Measurements from ENCODE around the gene NDC80. TPM values are rescaled to one million over a fixed set of nuclear protein-coding genes. Genes with fewer than 3 reads are reported as not detected.
A peak's percentile ranks its signal among the peaks of the same experiment; 100 is the strongest.
"Not testable (repeated sequence)": the region's sequence is repeated elsewhere in the genome, so short reads cannot be mapped to it uniquely, and the experiment has no call there.

NDC80 gene
- total RNA-seq, 1 donor from 2014 or later, result 0.91 TPM

DNA sequence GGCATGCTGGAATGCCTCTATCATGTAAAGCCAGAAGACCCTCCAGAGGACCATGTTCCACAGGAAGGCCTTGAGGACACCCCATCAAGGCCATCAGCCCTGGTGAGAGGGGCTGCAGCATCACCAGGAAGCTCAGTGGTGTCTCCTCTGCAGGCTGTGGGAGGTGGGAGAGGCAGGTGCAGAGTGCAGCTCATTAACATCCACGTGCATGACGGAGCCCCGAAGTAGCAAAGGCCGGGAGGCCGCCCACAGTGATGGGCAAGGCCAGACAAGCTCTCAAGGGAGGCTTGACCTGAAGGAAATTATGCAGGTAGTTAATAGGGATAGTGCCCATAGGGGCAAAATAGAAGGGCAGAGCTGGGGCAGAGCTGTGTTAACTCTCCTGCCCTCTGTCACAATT is 53.9 kb downstream of the NDC80 start:
- DNase-seq (ENCODE audit: low spot score), result no peak

- no peak for DNase-seq (ENCODE audit: low spot score)
Measured at GRCh38 chr18:2627821-2628276, 56.5 kb downstream of the NDC80 start.

DNA sequence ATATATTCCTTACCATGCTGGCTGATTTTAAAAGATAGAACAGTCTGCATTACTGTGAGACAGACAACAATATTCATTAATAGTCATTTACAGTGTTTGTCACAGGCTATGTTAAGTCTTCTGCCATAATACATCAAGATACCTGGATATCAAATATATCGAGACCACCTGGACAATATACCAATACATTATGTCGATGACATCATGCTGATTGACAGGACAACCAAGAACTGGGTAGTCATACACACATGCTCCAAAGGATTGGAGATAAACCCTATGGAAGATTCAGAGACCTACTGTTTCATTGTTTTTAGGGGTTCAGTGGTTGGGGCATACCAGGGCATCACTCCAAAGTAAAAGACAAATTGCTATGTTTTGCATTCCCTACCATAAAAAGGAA is 57.6 kb downstream of the NDC80 start:
- DNase-seq (ENCODE audit: low spot score), result no peak

DNA sequence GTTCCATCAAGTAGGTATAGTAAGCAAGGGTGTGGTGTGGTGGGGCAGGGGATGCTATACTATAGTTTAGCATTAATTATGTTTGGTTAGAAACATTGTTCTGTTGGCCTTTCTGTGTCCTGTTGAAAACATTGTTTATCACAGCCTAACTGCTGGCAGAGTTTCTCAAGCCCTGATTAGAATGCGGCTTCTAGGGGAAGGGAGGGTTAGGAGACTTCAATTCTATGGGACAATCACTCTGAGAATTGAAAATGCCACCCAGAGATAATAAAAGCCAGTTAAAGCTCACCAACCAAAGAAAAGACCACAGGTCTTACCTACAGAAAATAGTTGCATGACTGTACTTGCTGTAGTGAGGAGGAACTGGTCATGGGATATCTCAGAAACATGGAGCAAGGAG is 64.2 kb downstream of the NDC80 start:
- DNase-seq (ENCODE audit: low spot score), result no peak

GRCh38 chr18:2636126-2636631 is 64.8 kb downstream of the NDC80 start:
- DNase-seq (ENCODE audit: low spot score), result no peak

GRCh38 chr18:2641638-2642037 is 70.3 kb downstream of the NDC80 start:
- DNase-seq (ENCODE audit: low spot score), result no peak

DNA sequence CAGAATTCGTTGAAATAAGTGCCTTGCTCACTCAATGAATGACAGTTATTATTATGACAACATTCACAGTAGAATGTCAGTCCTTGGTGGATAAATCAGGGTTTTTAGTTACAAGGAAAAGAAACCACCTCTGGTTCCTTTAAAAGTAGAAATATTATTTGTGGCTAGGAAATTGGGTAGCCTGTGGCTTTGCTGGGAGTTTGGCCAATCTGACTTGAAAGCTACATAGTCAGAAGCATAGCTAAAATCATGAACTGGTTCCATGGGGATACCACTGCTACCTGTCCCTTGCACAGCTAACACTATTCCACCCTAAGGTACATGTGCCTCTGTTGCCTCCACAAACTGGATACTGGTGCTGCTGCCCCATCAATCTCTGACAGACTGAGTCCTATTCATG is 71.4 kb downstream of the NDC80 start:
- DNase-seq (ENCODE audit: low spot score), result no peak

DNA sequence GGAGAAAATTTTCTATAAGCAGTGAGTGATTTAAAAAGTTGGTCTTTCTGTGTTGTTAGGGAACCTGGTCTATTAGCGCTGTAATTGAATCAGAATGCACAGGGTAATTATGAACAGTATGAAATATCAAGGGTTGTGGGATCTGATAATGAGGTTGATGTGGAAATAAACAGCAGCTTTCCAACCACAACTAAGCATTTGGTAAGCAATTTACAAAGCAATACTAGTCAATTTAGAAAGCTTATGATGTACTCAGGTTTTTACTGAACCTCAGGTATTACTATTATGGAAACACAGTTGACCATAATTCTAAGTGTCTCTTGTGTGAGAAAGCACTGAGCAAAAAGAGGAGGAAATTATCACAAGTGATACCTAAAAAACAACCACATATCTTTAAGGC is 73.2 kb downstream of the NDC80 start:
- no peak for DNase-seq (ENCODE audit: low spot score)

DNA sequence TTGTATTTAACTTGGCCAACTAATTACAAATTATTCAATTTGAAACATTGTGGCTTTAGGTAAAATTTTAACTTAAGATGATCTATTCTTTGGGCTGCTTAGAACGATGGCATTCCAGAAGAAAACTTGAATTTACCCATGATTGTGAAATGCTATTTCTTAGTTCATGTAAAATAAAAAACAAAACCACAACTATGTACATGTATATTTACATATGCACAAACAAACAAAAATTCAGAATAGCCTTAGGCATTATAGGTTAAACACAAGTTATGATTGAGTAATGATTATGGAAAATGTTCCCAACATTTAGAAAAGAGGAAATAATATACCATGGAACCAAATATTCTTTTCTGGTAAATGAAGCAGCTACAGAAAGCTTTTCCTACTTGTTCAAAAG is 80.6 kb downstream of the NDC80 start:
- no peak for DNase-seq (ENCODE audit: low spot score)

GRCh38 chr18:2653467-2653866 is 82.1 kb downstream of the NDC80 start:
- no peak for DNase-seq (ENCODE audit: low spot score)

DNA sequence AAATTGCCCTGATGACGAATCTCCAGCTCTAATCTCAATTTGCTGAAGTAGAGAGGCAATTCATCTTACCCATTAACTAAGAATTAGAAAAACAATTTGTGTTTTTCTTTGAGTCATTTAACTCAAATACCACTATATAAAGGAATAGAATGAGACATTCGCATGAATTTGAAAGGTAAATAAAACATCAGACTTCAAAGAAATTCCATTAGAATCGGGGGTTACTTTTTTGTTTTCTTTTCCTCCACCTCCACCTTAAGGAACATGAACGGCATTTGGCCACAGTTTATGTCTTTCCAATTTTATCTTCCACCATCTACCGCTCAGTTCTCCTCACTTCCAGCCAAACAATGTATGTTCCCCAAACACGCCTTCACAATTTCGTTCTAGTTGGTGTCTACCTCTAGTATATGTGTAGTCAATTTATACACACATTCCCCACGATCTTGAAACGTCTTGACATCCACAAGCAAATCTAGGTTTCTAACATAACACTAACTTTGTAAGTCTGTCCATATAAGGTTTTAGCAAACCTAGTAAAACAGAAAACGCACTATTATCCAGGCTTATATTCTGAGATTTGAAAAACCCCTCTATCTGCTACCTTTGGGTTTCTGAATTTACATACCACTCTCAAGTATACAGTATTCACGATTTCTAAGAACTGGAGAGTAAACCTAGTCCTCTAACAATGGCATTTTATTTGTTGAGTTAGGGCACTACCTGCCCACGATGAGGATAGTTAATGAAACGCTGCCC is 83.0 kb downstream of the NDC80 start:
- no peak for DNase-seq (ENCODE audit: low spot score)

DNA sequence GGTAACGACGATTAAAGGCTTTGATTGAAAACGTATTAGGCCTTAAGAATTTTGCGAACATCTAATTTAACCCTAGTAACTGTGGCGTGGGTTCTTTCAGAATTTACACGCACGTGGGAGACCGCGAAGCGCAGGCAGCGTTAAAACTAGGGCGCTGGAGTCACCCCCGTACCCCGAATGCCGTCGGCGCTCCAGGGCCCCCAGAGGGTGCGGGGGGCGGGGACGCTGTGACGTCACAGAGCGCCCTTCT is 83.5 kb downstream of the NDC80 start:
- no peak for DNase-seq (ENCODE audit: low spot score)

DNA sequence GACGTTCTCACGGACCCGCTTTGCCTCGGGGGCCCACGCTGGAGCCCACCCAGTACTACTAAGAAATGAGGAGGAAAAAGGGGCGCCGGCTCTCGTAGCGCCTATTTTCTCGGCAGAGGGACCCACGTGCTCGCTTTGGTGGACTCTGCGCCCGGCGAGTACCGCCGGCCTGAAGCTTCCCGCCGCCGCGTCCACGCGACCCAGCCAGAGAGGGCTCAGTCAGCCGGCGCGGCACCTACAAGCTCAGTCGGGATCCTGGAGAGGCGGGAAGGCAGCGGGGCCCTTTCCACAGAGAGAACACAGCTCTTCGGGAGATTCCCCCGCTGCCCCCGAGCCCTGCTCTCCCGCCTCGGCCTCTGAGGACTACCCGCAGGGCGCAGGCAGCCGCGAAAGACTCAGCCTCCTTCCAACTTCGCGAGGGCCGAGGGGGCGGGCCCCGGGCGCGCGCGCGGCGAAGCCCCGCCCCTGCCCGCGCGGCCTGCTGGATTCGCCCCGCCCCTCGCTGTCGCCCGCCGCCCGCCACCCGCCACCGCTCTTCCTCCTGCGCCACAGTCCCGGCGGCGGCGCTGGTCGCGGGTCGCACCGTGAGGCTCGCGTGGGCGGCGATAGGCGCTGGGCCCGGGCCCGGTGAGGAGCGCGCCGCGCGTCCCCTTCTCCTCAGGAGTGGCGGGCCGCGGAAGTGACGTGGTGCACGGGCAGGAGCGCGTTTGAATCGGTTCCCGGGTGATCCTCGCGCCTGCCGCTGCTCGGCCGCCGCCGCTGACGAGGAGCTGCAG is 84.0 kb downstream of the NDC80 start, which contains the start of gene SMCHD1:
Gene SMCHD1, plus strand, starts transcription at position 549 of the 776 bp plus-strand sequence. CDS start 350 bp downstream, outside the sequence.
- peak; percentile 84 for DNase-seq (ENCODE audit: low spot score)

GRCh38 chr18:2655954-2656236 is 84.5 kb downstream of the NDC80 start:
- peak; percentile 57 for DNase-seq (ENCODE audit: low spot score)

DNA sequence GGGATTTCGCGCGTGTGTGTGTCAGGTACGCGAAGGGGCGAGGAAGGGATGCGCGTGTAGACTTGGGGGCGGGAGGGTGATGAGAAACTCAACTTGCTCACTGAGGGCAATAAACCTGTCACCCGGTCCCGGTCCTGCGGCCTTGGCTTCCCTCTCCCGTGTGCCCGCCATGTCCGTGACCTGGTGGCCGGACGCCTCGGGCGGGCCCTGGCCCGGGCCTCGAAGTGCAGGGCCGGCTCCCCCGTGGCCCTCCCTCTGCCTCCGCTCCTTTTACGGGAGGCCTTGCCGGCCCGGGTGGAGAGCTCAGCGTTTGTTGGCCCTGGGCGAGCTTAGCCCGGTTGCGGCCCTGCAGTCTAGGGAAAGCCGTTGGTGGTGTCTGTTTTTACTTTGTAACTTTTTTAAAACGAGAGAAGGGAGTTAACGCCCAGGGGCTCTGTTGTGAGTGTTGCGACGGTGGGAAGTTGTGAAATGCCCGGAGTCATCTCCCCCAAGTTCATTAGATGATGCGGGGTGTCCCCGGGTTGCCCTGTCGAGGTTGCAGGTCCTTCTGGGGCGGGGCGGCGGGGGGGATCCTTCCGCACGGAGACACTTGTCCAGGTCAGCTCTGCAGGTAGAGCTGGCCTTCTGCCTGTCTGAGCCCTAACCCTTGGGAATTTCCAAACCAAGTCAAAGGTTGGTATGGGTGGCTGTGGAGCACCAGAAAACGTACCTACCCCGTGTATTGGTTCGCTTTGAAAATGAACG is 85.1 kb downstream of the NDC80 start:
- DNase-seq (ENCODE audit: low spot score), result peak; percentile 58

DNA sequence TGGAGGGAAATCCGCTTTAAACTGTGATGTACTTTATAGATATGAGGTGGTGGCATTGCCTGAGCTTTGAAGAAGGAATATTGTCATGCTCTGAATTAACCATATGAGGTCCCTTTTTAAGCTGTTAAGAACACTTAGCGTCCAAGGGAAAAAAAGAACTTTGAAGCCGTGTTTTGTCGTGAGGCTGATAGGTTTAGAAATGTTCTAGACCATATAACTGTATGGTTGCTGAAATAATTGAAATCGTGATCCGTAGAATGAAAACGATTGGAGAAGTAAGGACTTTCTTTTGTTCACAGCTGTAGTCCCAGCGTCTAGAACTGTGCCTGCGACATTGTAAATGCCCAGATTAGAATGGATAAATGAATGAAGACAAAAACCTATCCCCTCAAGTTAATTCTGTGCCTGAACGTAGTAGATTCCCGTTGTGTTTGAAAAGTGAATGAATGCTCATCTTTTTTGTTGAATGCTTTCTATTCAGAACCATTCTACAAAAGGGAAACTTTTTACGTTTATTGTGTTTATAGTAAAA is 85.7 kb downstream of the NDC80 start:
- no peak for DNase-seq (ENCODE audit: low spot score)

DNA sequence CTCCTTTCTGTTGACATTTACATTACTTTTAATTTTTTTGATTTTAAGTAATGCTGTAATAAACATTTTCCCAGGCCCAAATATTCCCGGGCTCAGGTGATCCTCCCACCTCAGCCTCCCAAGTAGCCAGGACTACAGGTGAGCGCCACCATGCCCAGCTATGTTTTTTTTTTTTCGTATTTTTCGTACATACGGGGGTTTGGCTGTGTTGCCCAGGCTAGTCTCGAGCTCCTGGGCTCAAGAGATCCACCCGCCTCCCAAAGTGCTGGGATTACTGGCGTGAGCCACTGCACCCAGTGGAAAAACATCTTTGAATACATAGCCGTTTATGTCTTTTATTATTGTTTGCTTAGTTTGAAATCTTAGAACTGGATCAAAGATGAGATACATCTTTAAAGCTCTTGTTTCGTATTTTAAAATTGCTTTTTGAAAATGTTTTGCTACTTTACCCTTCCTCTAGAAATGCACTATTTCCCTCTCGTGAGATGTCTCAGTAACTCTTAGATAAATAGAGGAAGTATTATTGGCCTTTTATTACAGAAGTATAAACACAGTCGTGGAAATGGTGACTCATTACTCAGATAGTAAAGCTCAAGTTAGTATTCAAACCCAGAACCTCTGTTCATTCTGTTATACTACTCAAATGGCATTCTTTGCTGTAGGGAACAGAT is 86.6 kb downstream of the NDC80 start:
- no peak for DNase-seq (ENCODE audit: low spot score)

GRCh38 chr18:2660849-2661248 is 89.5 kb downstream of the NDC80 start:
- not testable (repeated sequence) for DNase-seq (ENCODE audit: low spot score)

DNA sequence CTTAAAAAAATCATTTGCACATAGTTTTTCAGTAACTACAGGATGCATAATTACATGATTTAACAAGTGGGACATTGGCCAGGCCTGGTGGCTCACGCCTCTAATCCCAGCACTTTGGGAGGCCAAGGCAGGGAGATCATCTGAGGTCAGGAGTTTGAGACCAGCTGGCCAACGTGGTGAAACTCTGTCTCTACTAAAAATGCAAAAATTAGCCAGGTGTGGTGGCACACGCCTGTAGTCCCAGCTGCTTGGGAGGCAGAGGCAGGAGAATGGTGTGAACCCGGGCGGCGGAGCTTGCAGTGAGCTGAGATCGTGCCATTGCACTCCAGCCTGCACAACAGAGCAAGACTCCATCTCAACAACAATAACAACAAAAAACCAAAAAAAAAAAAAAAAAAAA is 90.9 kb downstream of the NDC80 start:
- DNase-seq (ENCODE audit: low spot score), result not testable (repeated sequence)

- DNase-seq (ENCODE audit: low spot score), result no peak
Measured at GRCh38 chr18:2662990-2663389, 91.6 kb downstream of the NDC80 start.
